ENCODE data around the gene CPVL.

CPVL gene

DNA sequence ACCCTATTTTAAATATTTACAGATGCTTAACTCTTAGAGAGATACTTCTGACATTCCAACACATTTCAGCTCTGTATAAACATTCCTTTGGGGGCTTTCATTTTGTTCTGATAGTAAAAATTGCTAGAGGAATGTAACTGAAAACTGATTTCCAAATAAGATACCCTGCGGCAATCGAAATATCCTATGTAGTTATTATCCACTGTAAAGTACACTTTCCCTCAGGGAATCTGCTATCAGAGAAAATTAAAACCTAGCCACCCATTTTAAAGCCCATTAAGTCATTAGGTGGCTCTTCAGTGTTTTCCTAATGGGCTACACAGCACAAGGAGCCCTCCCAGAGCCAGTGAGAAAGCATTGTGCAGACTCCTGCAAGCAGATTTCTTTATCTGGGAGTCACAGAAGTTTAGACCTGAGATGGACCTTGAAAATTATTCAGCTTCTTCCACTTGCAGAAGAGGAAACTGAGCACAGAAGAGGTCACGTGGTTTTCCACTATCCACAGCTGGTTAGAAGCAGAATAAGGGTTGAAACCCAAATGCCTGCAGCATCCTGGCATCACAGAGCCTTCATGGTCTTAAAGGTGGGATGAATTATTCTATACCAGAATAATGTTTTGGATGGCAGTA lies 12.6 kb upstream of the CPVL start:
- TF ChIP-seq, protein P1, sequence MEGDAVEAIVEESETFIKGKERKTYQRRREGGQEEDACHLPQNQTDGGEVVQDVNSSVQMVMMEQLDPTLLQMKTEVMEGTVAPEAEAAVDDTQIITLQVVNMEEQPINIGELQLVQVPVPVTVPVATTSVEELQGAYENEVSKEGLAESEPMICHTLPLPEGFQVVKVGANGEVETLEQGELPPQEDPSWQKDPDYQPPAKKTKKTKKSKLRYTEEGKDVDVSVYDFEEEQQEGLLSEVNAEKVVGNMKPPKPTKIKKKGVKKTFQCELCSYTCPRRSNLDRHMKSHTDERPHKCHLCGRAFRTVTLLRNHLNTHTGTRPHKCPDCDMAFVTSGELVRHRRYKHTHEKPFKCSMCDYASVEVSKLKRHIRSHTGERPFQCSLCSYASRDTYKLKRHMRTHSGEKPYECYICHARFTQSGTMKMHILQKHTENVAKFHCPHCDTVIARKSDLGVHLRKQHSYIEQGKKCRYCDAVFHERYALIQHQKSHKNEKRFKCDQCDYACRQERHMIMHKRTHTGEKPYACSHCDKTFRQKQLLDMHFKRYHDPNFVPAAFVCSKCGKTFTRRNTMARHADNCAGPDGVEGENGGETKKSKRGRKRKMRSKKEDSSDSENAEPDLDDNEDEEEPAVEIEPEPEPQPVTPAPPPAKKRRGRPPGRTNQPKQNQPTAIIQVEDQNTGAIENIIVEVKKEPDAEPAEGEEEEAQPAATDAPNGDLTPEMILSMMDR (IDR thresholded peaks at IDR 0.05; ENCODE audit: low read depth, low read length, missing control alignments): no peak
- in situ Hi-C loops (cut with HindIII; ENCODE audit: low sequenced_read_pairs): no loop called here
- DNase-seq (ENCODE audit: low read depth): no peak
- no peak overlapping the region for H3K4me3 ChIP-seq (ENCODE audit: low read depth, low read length)

DNA sequence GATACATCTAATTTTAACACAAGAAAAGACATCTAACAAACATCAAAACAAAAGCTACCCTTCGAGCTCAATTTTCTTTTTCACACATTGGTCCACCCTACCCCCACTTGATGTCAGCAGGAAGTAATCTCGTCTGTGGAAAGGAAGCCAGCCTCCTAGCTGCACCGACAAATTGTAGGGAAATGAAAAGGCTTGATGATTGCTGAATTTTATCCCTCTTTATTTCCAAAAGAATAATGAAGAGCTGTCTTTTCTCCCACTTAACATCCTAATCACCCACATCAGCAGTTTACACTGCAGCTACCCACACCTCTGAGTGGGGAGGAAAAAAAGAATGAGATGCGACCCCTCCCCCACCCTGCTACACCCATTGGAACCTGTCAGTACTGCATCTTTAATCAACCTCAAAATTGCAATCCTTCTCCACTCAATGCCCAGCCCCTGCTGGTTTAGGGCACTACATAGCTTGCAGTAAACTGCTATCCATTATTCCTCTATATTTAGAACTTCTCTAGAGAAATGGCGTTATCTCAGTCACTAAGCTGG lies 10.6 kb upstream of the CPVL start:
- no peak overlapping the region for H3K4me3 ChIP-seq (ENCODE audit: low read depth, low read length)
- in situ Hi-C loops (cut with HindIII; ENCODE audit: low sequenced_read_pairs): no loop called here
- no peak for DNase-seq (ENCODE audit: low read depth)
- TF ChIP-seq, protein P1 (IDR thresholded peaks at IDR 0.05; ENCODE audit: low read depth, low read length, missing control alignments): no peak

DNA sequence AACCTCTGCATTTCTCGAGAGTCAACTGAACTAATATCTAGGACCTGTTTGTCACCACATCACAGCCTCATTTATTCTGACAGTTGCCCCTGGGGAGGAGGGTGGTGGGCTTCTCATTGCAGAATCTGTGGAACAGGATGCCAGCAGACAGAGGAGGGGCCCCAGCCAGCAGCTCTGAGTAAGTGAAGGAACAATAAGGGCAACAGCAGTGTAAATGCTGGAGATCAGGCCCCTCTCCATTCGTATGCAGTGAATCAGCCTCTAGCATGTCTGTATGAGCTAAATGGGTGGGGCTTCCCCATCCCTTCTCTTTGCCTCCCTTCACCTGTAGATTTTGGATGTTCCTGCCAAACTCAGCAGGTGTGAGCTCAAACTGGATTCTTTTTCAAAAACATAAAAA lies 7.7 kb upstream of the CPVL start:
- no peak for DNase-seq (ENCODE audit: low read depth)
- TF ChIP-seq, protein P1 (IDR thresholded peaks at IDR 0.05; ENCODE audit: low read depth, low read length, missing control alignments): no peak
- in situ Hi-C loops (cut with HindIII; ENCODE audit: low sequenced_read_pairs): no loop called here
- H3K4me3 ChIP-seq (ENCODE audit: low read depth, low read length): no peak overlapping the region

GRCh38 chr7:29150856-29151255 lies 4.5 kb upstream of the CPVL start:
- TF ChIP-seq, protein P1 (IDR thresholded peaks at IDR 0.05; ENCODE audit: low read depth, low read length, missing control alignments): no peak
- no peak for DNase-seq (ENCODE audit: low read depth)
- H3K4me3 ChIP-seq (ENCODE audit: low read depth, low read length): no peak overlapping the region
- in situ Hi-C loops (cut with HindIII; ENCODE audit: low sequenced_read_pairs): no loop called here

DNA sequence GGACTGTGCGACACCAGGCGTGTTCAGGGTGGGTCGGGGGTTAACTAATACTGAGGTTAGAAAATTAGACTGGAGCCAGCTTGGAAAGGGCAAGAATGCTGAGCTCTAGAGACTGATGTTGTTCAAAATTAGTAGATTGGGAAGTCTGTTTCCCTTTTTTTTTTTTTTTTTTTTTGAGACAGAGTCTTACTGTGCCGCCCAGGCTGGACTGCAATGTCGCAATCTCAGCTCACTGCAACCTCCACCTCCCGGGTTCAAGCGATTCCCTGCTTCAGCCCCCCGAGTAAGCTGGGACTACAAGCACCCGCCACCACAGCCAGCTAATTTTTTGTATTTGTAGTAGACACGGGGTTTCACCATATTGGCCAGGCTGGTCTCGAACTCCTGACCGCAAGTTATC lies 2.7 kb upstream of the CPVL start:
- in situ Hi-C loops (cut with HindIII; ENCODE audit: low sequenced_read_pairs): no loop called here
- no peak overlapping the region for H3K4me3 ChIP-seq (ENCODE audit: low read depth, low read length)
- DNase-seq (ENCODE audit: low read depth): no peak
- TF ChIP-seq, protein P1 (IDR thresholded peaks at IDR 0.05; ENCODE audit: low read depth, low read length, missing control alignments): no peak

DNA sequence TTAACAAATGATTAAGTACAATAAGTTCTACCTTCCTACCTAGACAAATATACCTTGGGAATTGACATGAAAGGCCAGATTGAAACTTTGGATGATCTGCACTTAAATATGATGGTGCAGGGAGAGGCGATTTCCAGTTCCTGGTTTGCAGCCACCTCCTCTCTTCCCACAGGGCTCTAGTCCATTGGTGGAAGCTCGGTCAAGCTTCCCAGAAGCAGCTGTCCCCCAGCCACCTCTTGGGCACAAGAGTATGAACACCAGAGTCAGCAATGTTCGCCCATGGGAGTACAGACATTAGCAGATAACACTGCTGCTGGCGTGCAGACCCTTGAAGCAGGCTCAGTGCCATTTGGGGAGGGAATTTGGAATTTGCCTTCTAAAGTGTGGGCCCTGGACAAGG lies 1.5 kb upstream of the CPVL start:
- TF ChIP-seq, protein P1 (IDR thresholded peaks at IDR 0.05; ENCODE audit: low read depth, low read length, missing control alignments): no peak
- no peak for DNase-seq (ENCODE audit: low read depth)
- in situ Hi-C loops (cut with HindIII; ENCODE audit: low sequenced_read_pairs): no loop called here
- no peak overlapping the region for H3K4me3 ChIP-seq (ENCODE audit: low read depth, low read length)

All from astrocyte of the cerebellum (primary cell).